SIG-M5 treated with dmso at 0.1 percent for 504 hours (cell line): ENCODE measurements around the gene C9orf153.
A peak's percentile ranks its signal among the peaks of the same experiment; 100 is the strongest.

ENCODE experiments used
- DNase-seq: peaks from one replicate; lab custom pipeline; 2025; ENCODE audit not compliant: unreplicated experiment; lab: John Stamatoyannopoulos, UW

C9orf153 gene

DNA sequence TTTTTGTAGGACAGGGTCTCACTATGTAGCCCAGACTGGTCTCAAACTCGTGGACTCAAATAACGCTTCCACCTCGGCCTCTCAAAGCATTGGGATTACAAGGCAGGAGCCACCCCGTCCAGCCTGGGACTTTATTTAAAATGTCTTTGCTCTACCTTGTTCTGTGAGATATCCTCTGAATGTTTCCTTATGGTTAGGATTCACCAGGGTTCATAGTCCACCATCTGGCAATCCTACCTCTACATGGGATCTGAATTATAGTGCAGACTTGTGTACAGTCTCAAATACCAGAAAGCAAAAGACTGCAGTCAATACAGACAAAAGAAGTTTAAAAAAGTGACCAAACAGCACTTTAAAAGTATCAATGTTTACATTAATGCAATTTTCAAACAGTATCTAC lies 12.8 kb upstream of the C9orf153 start:
- DNase-seq, result no peak

GRCh38 chr9:86263876-86264275 lies 4.4 kb upstream of the C9orf153 start:
- no peak for DNase-seq

DNA sequence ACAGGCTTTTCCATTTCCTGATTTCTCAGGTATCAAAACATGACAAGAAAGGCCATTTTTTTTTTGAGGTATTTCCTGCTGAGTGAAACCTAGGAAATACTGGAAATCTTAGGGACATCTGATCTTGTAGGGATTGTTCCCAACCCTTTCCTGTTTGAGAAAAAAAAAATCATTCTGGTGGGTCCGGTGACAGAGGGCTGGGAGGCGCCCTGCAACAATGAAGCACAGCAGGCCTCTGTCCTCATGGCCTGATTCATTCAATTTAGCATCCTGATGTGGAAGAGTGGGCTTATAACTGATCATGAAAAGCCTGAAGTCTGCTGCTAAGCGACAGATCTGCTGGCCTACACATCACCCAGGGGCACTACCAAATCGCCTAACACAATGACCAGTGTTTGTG lies 3.0 kb upstream of the C9orf153 start:
- no peak for DNase-seq

DNA sequence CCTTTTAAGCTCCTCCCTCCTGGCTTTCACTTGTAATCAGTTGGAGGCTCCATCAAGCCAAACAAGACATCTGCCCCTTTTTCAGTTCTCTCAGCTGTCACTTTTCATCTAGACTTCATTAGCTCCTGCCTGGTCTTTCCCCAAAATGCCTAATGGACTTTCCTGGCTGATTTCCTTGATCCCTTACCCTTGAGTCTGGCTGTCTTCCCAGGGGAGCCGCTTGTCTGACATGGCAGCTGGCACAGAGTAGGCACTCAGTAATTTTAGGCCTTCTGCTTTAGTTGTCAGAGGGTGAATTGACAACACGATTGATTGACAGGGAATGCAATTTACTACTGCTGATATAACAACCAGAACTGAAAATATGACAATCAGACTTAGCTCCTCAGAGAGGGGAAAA lies 2.1 kb downstream of the C9orf153 start:
- DNase-seq, result no peak

DNA sequence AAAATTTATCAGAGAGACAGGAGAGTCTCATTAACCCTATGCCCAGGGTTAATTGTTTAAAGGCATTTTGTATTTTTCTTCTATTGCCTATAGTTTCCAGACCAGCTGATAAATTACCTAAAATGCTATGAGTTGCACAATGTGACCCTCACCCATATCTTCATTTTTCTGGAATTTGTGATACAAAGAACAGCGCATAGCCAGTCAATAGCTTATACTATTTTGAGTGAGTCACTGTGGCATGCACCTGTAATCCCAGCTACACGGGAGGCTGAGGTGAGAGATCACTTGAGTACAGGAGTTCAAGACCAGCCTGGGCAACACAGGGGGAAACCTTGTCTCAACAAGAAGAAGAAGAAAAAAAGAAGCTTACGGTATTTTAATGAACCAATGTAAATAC lies 2.8 kb downstream of the C9orf153 start:
- DNase-seq, result no peak

GRCh38 chr9:86253577-86253976 lies 5.9 kb downstream of the C9orf153 start:
- DNase-seq, result no peak

- DNase-seq, result no peak
Measured at GRCh38 chr9:86252870-86253269, 6.6 kb downstream of the C9orf153 start.

- no peak for DNase-seq
Measured at GRCh38 chr9:86250123-86250522, 9.3 kb downstream of the C9orf153 start.

DNA sequence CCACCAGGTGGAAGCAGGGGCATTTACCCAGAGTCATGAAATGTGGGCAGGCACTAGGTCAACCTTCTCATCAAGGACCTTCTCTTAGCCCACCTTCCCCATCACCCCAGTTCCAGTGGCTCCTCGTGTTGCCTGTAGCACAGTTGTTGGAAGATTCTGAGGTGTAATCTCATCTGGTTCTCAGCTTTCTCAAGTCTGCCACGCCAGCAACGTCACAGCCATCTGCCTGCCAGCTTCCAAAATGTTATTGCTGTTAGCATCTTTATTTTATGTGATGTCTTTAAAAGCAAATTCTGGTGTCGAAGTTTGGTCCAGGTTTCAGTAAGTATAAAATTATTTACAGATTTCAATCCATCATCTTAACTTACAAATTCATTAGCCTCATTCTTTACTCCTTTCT lies 10.7 kb downstream of the C9orf153 start:
- no peak for DNase-seq

- DNase-seq, result no peak
Measured at GRCh38 chr9:86246752-86247161, 12.7 kb downstream of the C9orf153 start.

DNA sequence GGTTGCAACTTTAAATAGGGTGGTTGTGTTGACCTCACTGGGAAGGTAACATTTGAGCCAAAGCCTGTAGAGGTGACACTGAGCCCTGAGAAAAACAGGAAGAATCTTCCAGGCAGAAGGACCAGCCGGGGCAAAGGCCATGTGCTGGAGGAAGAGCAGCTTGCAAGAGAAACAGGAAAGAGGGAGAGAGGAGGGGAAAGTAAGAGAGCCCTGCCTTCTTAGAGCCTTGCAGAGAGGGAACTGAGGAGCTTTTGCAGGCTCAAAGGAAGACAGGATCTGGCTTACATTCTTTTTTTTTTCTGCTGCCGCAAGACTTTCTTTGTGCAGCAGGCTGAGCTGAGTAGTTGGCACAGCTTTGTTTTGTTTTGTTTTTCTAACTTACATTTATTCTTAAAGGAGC lies 17.4 kb downstream of the C9orf153 start:
- peak; percentile 3 for DNase-seq

- DNase-seq, result no peak
Measured at GRCh38 chr9:86241216-86241615, 18.2 kb downstream of the C9orf153 start.

DNA sequence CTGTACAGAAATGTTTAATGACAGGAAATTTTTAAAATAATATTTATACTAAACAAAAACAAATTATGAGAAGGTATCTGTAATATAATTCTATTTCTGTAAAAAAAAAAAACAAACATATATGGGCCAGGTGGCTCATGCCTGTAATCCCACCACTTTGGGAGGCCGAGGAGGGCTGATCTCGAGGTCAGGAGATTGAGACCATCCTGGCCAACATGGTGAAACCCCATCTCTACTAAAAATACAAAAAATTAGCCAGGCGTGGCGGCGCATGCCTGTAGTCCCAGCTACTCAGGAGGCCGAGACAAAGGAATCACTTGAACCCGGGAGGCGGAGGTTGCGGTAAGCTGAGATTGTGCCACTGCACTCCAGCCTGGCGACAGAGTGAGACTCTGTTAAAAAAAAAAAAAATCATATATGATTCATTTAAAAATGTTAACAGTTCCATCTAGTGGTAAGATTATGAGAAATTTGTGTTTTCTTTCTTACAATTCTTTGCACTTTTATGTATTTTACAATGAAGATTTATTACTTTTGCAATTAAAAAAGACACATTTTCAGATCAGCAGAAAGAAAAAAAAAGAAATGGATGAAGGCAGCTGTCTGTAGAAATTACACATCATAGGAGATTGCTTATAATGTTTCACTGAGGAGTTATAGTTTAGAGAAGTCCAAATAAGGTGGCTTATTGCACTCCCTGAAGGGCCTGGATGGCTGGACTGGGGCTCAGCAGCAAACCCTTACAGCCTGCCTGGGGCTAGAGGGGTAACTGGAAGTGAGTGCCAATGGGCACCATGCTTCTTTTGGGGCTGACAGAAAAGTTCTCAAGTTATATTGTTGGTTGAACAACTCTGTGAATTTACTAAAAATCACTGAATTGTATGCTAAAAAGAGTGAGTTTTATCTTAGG lies 20.3 kb downstream of the C9orf153 start:
- no peak for DNase-seq

DNA sequence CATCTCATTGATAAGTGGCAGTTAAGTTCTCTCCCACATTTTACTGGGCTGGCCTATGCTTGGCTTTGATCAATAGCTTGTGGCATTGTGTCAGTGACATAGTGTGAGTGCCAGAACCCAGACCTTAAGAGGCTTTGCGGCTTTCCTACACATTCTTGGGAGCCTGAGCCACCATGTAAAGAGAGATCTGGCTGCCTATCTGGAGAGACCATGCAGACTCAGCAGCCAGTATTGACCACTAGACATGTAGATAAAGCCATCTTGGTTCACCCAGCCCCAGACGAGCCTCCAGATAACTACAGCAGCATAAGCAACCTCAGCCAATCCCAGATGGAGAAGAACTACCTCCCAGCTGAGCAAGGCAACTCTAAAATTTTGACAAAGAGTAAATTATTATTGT lies 28.6 kb downstream of the C9orf153 start:
- DNase-seq, result no peak

DNA sequence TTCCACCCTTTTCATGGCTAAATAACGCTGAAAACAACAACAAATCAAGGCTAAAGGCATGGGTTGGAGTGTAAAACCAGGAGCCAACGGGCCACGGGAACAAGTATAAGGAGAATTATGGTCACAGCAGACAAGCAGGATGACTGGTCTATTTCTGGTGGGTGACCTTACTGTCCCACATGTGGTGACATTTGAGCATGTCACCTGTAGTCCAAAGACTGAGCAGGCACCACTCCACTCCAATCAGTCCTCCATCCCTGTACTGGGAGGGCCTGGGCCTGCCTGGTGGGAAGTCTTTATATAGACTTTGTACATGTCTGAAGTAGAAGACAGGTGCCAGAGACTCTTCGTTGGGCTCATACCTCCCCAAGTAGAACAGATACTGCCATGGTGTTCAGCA lies 36.8 kb downstream of the C9orf153 start:
- DNase-seq, result no peak

GRCh38 chr9:86219606-86220005 lies 39.9 kb downstream of the C9orf153 start:
- no peak for DNase-seq

GRCh38 chr9:86217076-86217755 lies 42.2 kb downstream of the C9orf153 start:
- no peak for DNase-seq

- no peak for DNase-seq
Measured at GRCh38 chr9:86207193-86207592, 52.3 kb downstream of the C9orf153 start.

DNA sequence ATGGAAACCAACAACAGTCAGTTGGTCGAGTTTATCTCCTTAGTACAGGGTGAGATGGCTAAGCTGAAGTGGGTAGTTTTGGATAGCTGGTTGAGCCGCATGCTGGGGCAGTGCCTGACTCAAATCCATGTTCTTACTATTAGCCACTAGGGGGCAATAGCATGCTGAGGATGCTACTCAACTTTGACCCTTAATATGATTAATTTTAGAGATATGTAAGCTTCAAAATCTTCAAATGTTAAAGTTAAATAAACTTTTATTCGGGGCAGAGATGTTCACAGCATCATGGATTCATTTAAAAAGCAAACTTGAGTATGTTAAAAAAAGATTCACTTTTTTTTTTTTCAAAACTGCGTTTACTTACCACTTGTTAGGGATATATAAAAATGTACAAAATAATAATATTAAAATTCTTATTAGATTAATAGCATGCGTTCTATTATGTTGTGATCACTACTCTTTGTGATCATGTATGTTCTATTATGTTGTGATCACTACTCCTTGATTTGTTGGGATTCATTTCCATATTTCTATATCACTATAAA lies 57.0 kb downstream of the C9orf153 start:
- peak; percentile 62 for DNase-seq

GRCh38 chr9:86201474-86202337 lies 57.8 kb downstream of the C9orf153 start:
- no peak for DNase-seq

DNA sequence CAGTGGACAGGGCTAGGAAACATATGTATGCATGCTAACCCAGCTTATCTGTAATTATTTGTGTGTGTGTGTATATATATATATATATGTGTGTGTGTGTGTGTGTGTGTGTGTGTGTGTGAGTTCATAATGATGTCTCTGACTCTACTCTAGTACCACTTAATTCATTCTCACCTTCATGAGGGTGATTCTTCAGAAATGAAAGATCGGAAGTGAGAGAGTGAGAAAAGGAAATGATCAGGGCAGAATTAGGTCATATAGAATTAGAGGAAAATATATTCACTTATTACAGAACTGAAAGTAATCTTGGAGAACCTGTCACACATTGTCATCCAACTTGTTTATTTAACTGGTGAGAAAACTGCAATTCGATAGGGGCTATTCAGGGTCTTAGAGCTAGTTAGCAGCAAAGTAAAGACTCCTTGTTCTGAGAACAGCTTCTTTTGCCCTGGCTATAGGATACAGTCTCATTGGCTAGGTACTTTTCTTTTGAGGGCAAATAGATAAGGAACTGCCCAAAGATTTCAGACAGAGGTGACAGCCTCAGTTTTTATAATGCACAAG lies 58.8 kb downstream of the C9orf153 start:
- no peak for DNase-seq
